OCI-M2 (cell line): ENCODE results near the gene C11orf21.
A peak's percentile ranks its signal among the peaks of the same experiment; 100 is the strongest.

ENCODE experiments used
- DNase-seq: peaks from one replicate; lab custom pipeline; 2025; ENCODE audit not compliant: unreplicated experiment; lab: John Stamatoyannopoulos, UW

The C11orf21 gene

DNA sequence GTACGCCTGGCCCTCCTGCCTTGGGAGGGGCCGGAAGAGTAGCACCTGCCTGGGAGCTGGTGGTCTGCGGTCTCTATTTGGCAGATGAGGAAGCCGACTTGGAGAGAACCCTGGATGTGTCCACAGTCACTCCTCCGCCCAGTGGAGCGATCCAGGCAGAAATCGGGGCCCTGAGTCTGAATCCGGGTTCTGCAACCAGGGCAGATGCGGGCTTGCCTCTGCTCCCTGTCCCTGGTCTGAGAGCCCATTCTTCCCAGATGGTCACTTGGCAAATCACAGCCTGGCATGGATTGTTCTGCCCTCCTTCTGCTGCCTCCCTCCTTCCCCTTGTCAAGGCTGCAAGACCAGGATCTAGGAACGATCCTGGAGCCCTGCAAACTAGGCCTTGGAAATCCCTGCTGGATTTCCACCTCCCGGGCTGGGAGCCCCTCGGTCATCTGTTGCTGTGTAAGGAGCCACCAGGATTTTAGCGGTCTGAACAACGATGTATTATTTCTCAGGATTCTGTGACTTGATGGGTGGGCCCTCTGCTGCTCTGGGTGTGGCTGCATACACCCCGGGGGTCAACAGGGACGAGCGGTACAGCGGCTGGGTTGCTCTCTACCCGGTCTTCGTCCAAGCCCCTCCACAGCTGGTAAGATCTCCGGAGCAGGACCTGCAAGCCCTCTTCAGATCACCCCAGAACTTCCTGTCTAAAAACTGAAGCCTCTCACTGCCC, 29.3 kb downstream of the C11orf21 start:
- no peak for DNase-seq

DNA sequence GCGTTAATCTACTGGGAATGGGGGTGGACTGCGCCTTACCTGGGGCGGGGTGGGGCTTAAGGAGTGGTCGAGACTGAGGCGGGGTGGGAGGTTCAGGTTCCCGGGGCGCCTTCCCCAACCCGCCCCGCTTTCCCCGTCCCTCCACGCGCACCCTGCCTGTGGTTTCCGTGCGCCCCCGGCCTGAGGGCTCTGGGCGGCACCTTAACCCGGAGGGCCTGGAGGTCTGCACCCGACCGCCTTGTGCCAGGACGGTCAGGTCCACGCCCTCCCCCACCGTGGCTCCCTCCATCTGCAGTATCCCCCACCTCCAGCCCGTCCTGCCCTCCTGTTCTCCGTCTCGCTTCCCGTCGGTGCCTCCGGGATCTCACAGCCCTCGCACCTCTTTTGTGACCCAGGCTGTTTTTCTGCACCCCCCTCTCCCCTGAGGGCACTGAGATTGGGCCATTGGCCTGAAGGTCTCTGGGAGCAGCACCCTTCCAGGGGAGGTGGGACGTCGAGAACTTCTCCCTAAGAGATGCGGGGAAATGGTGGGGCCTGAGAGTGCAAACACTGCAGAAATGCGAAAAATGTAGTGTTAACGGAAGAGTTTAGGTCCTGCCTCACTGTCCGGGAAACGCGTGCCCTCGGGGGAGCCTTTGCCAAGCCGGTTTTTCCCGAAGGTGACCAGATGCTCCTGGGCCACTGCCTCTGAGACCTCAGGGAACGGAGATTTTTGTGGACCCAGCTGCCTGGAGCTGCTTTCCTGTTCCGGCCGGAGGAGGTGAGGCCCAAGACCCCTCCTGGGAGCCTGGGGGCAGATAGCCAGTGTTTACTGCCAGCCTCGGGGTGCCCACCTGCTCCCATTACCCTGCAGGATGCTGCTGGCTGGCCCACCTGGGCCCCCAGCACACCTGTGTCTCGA, 30.1 kb downstream of the C11orf21 start:
- DNase-seq, result no peak

DNA sequence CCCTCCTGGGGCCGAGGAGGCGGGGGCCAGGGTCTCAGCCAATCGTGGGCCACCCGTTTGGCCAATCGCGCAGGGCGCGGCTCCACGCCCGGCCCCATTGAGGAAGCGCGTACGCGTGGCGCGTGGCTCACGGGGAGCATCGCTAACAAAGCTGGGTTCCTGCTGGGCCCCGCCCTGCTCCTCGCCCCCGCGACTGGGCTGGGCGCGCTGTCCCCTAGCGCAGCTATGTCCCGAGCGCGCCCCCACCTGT, 30.7 kb downstream of the C11orf21 start:
- DNase-seq, result no peak

DNA sequence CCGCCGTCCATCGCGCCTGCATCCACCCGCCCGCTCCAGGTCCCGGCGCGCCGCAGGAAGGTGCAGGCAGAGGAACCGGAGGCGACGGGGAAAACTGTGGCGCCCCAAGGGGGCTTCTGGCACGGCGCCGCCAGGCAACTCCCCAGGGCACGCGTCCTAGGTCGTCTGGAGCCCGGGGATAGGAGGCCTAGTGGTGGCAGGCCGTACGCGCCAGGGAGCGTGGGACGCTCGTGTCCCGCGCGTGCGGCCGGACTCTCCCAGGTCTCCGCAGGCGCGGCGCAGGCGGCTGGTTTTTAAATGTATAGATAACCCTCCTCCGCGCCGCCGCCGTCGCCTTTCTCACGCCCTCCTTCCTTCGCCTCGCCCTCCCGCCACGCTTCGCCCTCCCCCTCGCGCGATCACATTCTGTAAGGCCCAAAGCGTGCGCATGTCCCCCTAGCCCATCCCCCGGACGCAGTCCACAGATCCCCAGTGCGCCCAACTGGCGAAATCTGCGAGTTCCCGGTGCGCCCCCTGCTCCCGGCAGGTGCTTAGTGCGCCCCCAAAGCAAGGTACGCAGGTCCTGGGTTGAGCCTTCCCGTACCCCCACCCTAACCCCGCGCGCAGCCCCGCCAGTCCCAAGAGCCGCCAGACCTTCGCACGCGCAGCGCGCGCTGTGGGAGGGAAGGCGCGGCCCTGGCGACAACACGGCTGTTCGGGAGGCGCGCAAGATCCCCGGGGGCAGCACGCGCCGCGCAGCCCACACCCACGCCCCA, 31.2 kb downstream of the C11orf21 start, which contains the start of gene ASCL2:
Gene ASCL2 (minus strand): TSS at position 267 of the 755 bp plus-strand sequence. CDS start 256 bp downstream, at position 11.
- no peak for DNase-seq

DNA sequence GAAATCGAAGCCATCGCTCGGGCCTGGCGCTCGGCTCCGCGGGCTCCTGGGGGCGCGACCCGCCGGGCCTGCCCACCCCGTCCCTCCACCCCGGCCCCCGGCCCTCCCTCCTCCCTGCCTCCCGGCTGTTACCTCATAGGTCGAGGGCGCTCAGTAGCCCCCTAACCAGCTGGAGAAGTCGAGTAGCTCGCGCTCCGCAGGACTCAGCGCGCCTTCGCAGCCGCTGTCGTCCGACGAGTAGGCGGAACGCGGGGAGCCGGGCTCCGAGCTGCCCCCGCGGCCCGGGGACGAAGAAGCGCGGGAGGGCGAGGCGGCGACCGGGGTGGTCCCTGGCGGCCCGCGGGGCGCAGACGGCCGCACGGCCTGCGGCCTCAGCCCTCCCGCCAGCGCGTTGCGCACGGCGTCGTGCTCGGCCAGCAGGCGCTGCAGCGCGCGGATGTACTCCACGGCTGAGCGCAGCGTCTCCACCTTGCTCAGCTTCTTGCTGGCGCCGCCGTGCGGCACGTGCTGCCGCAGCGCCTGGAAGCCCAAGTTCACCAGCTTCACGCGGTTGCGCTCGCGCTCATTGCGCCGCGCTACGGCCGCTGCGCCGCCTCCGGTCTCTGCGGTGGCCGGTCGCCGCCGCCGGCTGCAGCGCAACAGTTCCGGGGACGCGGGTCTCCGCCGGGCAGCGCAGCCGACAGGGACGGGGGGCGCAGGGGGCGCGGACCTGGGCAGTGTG, 32.0 kb downstream of the C11orf21 start:
- no peak for DNase-seq

DNA sequence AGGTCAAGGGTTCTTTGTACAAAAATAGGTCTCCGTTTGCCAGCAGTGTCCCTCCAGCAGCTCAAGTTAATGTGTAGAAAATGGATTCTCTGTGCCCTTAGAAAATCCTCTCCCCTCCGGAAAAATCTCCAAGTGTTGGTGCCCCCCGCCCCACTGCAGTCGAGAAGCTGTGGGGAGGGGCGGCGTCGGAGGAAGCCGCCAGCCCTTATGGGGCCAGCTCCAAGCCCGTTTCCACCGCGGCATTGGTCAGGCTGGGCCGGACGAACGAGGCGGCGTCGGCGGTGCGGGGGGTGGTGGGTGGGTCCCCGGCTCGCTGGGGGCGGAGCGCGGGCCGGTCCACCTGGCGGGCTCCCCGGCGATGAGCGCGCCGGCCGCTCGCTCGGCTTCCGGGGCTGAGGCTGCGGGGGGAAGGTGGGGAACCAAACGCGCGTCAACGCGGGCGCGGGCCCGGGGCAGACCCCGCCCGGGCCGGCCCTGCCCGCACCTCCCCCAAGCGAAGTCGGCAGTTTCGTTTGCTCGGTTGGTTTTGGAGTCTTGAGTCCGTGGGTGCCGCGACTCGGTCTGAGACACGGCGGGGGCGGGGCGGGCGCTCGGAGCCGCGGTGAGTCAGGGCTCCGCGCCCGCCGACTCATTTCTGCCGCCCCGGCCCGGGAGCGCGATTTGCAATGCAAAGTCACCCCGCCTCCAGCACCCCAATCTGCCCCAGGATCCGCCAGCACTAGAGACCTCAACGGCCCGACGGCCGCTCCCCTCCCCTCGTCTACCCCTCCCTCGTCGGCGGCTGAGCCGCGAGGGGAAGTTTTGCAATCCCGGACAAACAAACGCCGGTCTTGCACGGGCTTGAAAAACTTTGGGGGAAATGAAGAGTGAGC, 32.8 kb downstream of the C11orf21 start:
- DNase-seq, result no peak

DNA sequence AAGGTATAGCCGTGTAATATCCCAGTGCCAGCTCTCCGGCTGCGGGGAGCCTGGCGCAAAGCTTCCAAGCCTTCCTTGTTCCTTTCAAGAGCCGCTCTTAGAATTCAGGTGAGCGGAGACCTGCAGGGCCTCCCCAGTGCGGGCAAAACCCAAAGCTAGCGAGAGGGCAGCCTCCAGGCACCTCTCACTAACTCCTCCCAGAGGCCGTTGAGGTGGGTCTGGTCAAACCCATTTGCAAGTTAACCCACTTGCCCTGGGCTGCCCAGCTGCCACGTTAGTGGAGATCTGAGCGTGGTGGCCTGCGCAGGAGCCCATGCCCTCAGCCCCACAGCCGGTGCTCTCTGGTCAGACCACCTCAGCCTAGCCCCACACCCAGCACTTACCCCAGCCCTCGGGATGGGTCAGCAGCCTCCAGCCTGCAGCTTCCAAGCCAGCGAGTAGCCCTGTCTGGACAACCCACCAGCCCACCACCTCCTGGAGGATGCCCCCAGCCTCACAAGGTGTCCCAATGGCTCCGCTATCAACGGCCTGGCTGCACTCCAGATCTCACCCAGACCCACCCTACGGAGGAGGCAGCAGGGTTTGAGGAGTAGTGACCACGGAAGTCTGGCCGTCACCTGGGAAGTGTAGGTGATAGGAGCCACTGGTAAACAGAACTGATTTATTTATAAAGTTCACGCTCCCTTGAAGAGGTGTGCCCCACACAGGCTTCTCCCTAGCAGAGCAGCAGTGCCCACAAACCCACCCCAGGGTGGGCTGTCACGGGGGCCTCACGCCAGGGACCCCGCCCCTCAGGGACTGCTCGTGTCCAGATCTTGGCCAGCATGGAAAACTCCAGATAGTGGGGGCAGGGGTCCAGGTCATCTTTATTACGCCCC, 33.6 kb downstream of the C11orf21 start:
- no peak for DNase-seq

DNA sequence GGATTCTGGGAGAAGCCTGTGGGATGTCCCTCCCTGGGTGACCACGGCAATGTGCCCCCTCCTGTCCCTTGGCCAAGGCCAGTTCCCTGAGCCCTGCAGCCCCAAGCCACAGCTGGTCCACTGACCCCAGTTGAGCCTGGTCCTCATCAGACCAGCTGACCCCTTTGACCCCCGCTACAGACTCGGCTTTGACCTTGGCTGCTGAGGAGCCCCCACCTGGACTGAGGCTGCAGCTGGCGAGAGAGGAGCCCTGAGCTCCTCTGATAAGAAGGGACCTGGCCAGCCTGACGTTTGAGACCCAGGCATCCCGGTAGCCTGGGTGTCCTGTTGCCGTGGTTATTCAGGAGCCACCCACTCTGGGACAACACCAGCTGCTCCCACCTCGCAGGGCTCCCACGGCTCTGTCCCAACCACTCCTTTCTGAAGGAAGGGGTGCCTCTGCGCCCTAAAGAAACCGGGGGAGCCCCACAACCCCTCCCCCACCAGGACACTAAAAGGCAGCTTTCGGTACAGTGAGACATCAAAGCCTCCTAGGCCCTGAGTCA, 34.3 kb downstream of the C11orf21 start:
- DNase-seq, result no peak

DNA sequence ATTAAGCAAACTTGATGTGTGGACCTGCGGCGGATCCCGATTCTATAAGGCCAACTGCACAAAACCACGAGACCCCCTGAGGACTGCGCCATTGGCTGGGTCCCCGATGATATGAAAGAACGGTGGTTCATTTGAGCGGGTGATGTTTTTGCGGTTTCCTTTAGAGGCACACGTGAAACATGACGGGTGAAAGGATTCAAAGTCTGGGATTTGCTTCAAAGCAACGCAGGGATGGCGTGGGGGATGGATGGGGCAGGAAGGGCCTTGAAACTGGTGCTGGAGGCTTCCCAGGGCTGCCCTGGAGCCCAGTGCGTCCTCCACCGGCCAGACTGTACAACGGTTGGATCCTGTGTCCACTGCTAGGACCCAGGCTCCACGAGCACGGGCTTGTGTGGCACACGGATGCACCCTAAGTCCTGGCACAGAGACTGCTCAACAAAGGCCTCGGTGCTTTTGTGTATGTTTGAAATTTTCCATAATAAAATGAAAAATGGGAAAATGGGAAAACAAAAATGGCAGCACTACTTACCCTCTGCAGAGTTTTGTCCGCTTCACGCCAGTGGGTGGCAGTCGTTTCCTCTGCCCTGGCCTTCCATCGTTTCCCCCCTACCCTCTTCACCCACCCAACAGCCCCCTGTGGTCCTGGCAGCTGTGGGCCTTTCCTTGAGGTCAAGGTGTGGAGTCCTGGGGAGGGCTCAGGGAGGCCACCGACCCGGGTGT, 35.0 kb downstream of the C11orf21 start:
- DNase-seq, result no peak

DNA sequence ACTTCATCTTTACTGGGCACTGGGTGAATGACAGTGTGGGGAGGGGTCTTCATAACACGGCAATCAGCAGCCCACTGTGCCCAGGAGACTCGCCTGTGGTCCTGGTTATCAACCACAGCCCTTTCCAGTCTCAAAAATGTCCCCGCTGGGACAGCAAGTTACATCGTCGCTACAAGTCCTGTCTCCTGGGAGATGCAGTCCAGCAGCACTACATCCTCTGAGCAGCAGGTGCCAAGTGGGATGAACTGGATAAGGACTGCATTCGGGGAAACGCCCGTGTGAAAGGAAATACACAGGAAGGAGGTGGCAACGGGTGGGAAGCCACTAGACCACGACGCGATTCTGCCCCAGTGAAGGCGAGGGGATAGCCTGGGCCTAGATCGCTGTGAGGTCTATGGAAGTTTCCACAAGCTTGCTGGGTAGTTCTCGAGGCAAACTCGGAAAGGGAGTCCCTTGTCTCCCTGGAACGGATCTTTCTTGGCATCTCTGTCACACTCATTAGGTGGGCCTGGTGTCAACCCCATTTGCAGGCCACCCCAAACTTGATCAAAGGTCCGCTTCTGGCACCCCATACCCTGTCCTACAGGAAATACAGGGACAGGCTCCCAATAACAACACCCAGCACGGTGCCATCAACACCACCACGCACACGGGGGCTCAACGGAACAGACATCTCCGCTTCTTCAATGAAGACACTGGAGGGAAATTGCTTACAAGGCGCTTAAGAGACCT, 35.7 kb downstream of the C11orf21 start:
- DNase-seq, result no peak

DNA sequence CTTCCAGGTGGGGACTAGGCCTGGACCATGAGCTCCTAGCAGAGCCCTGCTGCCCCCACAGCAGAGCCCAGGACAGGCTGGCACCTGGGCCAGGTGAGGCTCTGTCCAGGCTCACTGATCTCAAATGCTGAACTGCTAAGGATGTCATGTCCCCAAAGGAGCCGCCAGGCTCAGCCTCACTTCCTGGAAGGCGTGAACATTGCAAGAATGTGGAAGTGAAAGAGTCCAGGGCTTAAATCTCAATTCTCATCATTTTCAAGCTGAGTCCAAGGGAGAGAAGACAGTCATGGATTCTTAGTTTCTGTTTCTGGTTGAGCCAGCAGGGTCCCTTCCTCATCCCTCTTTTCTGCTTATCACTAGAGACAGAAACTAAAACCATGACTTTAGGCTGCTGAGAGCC, 36.3 kb downstream of the C11orf21 start:
- DNase-seq, result peak; percentile 7

DNA sequence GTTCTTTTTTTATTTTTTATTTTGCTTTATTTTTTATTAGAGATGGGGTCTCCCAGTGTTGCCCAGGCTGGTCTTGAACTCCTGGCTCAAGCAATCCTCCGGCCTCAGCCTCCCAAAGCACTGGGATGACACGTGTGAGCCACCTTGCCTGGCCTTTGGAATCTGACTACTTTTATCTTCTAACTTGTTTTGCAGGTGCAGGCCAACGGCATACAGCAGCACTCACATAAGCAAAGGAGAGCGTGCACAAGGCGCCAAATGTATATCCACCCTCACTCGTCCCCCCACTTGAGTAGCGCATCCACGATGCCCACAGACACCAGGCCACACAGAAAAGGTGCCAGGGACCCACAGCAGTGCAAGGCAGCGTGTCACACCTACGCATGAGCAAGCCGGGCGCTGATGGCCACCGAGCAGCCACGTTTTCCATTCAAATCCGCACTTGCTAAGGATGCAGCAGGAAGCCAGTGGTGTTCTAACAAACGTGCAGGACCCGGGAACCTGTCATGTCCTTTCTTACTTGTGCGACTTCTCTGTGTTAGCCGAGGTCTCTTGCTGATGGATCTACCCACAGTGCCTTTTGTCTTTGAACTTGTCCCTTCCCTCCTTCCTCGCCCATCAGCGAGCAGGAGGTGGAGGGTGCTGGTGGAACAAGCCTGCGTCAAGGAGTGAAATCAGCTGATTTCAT, 37.2 kb downstream of the C11orf21 start:
- DNase-seq, result no peak

DNA sequence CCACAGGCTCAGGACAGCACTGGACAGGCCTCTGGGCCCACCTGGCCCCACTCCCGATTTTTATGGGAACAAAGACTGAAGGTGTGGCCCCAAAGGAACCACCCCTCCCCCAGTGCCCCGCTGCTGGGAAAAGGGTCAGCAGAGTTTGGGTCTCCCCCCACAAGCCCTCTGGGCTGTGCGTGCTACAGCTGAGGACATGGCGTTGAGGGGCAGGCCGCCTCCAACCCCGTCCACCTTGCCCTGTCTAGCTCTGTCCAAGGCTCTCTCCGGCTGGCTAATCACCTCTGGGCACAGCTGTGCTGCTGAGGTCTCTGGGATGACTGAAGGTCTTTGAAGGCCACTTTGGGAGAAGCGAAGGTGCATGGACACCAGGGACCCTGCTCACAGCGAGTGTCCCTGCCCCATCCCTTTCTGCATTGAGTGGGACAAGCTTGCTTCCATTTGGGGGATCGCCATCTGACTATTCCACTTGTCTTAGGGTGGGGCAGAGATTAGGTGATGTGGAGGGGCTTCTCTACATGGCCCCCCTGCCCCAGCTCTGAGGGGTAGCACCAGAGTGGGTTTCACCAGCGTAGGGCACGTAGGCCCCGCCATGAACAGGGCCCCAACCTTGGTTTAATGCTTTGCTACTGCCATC, 37.9 kb downstream of the C11orf21 start:
- no peak for DNase-seq

DNA sequence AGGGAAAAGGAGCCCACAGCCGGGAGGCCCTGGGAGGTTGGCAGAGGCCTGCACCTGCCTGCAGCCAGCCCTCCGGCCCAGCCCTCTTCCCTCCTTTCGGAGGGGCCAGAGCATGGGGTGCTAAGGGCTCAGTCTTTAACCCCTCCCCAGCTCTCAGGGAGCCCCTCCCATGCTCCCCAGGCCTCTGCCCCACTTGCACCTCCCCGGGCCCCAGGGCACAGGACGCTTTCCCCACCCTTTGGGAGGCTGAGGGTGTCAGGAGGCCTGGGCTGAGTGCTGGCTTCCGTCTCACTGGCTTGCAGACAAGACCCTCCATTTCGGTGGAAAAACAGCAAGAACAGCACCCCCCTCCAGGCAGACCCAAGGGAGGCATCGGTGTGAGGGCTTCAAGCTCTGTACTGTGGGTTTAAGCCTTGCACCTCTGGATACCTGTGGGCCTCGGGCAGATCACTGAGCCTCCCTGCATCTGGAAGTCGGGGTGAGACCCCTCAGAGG, 38.6 kb downstream of the C11orf21 start:
- no peak for DNase-seq

DNA sequence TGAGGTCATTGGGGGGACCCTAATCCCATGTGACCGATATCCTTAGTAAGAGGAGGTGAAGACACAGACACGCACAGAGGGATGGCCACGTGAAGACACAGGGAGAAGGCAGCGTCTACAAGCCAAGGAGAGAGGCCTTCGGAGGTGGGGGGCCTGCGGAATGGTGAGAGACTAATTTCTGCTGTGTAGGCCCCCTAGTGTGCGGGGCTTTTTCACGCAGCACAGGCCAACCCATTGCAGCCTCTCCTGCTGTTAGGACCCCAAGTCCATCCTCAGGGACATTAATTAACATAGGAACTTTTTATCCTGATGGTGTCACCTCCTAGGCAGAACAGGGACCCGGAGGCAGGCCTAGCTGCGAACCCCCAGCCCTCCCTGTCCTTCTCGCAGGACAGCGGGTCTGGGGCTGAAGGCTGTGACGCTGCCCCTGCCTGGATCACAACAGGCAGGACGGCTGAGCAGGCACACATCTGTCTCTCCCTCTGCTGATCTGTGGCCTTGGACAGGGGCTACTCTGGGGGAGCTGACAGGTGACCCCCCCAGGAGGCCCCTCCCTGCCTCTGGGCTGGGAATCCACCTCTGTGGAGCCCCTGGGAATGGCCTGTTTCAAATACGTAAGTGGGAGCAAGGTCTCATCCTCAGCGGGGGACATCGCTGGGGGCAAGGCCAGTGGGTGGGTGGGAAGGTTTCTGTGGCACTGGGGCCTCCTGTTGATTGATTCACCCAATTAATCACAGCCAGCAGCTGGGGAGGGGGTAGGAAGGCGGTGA, 39.2 kb downstream of the C11orf21 start:
- no peak for DNase-seq
